Limb (tissue), 2 donors: Measurements from ENCODE around the gene OLR1.
"Not testable (repeated sequence)": the region's sequence is repeated elsewhere in the genome, so short reads cannot be mapped to it uniquely, and the experiment has no call there.

ENCODE experiments used
- DNase-seq, 2 donors: peaks; one replicate each; pipeline ENCODE4 v3.0.0-alpha.2; 2016; ENCODE audit errors: extremely low spot score in 2 of 2

Gene OLR1

DNA sequence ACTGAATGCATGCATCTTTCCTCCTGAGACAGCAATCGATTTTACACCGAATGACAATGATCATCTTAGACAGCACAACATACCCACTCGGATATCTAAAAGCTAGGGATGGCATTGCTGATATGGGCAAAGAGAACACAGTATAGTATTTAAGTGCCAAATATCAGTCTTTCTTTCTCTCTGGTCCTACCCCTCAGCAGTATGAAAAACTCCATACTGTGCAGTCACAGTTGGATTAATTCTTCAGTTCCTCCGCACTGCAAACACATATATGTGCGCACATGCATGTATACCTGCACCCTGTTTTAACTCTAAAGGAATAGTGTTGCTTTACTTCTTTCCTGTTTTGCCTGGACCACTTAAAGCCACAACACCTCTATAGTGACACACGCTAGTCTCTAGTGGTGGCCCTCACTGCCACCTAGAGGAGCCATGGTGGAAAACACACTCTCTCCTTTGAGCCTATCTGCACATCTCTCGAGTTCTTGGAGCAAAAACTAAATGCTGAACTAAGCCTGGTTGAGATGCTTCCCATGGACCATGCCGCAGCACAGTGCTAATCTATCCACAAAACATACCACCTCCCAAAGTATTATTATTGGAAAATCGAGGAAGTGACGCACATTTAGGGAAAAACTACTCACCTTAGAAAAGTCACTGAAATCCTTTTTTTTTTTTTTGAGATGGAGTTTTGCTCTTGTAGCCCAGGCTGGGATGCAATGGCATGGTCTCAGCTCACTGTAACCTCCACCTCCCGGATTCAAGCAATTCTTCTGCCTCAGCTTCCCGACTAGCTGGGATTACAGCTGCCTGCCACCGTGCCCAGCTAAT, 18.8 kb upstream of the OLR1 start:
- DNase-seq: peak; percentile 53 to 56

DNA sequence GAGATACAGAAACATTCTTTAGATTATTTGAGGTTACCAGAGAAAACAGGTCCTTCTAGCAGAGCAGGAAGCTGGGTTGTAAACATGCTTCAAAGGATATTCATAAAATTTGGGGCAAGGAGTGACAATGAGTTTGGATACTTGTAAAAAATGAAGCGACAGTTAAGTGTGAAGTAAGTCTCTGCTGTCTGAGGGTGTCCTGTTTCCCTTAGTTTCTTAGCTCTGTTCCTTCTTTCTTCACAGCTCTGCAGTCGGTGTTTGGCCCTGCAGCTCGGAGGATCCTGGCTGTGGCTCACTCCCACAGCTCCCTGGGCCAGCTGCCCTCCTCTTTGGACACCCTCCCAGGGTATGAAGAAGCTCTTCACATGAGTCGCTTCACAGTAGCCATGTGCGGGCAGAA, 17.7 kb upstream of the OLR1 start:
- no peak for DNase-seq

DNA sequence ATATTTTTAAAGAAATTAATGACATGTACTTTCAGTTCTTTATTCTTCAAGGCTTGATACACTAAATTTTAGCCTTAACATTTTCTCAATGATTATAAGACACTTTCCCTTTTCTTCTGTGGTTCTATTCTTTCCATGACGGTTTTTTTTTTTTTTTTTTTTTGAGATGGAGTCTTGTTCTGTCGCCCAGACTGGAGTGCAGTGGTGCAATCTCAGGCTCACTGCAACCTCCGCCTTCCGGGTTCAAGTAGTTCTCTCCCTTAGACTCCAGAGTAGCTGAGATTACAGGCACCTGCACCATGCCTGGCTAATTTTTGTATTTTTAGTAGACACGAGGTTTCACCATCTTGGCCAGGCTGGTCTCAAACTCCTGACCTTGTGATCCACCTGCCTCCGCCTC, 15.0 kb upstream of the OLR1 start:
- not testable (repeated sequence) for DNase-seq

DNA sequence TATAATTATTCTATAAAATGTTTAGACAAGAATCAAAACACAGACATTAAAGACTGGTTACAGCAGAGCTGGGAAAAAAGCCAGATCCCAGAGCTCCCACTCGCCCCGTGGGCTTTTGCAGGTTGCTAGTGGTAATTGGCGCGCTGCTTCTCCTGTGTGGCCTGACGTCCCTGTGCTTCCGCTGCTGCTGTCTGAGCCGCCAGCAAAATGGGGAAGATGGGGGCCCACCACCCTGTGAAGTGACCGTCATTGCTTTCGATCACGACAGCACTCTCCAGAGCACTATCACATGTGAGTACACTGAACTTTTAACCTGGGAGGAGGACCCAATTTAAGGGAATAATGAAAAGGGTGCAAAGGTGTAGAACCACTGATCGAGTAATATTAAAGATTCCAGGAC, 14.4 kb upstream of the OLR1 start:
- no peak for DNase-seq

DNA sequence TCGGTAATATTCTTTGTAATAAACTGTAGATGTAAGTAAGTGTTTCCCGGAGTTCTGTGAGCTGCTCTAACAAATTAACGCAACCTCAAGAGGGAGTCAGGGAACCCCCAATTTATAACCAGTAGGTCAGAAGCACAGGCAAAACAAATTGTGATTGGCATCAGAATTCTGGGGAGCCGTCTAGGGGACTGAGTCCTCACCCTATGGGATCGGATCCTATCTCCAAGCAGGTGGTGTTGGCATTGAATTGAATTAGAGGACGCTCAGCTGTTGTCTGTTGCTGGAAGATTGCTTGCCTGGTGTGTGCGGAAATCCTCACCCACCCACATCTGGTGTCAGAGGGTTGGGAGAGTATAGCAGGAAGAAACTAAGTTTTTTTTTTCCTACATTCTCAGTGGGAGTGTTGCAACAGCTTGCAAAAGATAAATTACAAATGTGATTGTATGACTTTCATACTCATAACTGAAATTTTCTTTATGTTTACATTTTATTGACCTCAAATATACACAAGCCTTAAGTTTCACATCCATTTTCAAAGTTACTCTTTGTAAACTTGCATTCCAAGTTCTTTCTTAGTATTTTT, 12.4 kb upstream of the OLR1 start:
- no peak for DNase-seq

DNA sequence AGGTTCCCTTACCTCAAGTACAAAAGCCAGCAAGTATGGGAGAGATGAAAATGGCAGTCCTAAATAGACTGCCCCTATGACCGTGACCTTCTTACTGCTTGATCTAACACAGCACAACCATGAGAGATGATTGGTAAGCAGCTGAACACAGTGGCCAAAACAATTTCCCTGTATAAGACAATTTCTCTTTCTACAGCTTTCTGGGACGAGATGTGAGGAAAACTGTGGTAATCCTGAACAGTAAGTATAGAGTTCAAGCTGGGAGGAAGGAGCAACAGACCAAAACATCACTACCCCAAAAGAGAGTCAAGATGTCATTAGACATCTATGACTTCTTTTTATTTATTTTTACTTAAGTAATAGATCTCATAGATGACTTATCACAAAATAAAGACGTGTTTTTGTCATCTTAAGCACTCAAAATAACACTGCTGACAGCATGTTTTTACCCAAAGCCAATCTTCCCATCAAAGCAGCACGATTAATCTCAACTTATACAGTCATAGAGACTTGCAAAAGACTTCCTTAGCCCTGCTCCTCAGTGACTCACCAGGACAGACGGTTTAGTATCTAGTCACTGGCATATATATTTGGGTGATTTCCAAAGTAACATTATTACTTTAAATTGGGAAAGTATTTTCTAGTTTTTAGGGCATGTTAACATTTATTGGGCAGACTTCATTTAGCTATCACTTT, 10.6 kb upstream of the OLR1 start:
- DNase-seq: no peak

DNA sequence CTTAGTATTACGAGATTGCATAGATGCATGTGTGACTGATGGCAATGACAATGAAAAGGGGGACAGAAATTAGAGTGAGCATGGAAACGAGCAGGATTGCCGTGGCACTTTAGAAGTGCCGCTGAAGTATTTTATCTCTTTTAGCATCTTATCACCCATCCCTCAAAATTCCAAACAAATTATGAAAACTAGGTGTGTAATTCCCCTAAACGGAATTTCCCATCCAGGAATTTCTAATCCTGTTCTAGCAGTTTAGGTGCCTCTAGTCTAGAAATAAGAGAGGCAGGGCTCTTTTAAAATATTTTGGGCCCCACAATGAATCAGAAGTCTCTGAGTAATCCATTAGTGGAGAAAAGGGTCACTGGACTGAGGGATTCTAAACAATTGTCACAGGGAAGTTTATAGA, 7.8 kb upstream of the OLR1 start:
- DNase-seq: no peak

DNA sequence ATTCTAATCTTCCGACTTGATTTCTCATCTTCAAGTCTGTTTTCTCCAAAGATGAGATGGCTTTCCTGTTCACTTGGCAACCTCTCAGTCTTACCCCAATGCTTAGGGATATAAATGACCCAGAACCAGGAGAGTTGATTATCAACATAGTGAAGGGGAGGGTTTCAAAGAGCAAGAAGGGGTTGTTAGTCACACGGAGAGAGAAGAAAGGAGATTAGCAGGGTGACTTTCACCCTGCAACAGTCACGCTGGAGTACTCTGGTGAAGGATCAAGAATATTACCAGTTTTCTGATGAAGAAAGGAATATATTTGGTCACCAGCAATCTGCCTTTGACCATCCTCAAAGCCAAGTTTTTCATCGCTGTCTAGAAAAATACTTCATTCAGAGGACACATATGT, 6.9 kb upstream of the OLR1 start, which contains the start of gene TMEM52B:
Gene TMEM52B (plus strand): TSS at position 212 of the 400 bp plus-strand sequence. CDS start 543 bp downstream, outside the sequence.
- DNase-seq: no peak

DNA sequence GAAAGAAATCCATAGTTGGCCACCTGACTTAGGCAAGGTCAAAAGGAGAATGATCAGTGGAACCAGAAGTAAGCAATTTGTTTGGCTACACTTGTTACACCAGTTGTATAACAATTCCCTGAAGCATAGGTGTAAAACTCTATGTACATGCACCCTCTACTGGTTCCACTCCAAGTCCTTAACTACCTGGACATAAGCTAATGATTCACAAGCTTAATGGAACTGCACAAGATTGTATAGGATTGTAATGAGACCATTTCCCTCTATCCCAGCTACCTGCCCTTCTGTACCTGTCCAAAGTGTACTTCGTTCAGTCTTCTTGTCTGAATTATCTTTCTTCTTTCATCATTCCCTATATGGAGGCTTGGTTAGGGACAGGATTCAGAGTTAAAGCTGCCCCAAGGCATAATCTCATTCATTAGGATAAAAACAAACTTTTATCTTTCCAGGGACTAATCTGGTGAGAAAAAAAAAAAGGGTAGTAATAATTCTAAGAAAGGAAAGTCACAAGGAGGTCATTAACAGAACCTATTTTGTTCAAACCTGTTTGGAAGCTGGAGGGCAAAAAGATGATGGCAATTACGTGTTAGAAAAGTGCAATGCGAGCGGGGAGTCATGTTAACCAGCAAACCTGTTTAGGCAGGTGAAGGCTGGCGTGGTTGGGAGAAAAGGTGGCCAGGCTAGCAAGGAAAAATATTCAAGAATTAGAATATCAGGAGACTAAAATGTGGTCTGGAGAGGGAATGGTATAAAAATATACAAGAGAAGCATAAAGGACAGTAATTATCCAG, 4.1 kb upstream of the OLR1 start:
- no peak for DNase-seq

DNA sequence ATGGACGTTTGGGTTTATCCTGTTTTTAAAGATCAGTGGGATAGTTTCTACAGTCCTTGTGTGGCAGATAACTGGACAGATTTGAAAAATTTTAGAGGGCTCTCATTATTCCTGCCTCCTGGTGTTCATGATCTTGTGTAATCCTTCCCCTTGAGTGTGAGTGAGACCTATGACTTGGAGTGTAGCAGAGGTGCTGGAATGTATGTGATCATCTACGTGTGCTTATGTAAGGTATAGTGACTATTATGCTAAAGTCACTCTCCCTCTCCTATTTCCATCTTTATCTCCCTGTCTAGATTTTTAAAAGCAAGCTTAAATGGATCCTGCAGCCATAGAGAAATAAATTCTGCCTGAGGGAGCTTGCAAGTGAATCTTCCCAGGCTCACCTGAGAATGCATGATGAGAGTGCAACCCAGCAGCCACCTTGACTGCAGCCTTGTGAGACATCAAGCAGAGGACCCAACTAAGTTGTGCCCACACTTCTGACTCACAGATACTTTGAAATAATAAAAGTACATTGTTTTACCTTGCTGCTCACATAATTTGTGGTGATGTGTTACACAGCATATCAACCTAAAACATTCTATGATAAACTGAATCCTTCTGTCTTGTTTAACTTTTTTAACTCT, 3.2 kb upstream of the OLR1 start:
- no peak for DNase-seq

DNA sequence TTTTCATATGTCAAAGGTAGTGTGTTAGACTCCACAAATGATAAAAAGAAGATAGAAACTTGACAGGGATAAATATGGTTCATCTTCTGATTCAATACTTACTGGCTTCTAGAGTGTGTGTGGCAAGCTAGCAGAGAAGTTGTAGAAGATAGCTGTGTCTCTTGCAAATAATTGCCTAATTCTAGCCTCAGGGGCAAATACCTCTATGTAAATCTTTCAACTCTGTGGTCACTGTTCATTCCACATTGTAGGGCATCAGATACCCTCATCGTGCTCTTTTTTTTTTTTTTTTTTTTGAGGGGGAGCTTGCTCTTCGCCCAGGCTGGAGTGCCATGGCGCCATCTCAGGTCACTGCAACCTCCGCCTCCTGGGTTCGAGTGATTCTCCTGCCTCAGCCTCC, 1.7 kb downstream of the OLR1 start:
- DNase-seq: no peak

DNA sequence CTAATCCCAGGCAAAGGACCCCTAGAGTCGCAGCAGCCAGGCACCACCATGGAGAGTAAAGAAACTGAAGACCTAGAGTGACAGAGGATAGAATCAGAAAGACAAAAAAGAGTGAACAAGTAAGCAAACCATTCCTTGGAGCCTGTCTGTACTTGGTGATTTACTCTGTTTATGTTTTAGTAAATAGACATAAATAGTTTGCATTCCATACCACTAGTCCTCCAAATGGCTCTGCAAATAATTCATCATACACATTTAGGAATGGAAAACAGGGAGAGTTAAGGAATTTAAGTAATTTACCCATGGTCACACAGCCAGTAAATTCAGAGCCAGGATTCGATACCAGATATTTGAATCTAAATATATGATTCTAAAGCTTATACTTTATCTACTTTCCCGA, 2.8 kb downstream of the OLR1 start:
- no peak for DNase-seq

DNA sequence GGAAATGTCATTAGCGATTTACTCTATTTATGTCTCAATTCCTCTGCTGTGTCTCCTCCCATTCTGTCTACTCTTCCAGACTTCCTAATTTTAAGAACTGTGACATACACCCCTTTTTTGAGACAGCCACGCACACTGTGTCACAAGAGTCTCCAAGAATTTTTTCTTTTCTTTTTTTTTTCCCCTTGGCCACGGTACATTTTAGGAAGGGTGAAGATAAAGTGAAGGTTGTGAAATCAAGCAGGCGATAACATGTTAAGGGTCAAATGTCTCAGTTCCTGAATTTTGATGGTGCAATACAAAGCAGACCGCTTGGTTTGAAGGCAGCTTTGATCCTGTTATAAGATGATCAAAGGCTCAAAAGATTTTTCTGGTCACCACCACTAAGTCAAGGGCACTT, 4.3 kb downstream of the OLR1 start:
- DNase-seq: no peak

DNA sequence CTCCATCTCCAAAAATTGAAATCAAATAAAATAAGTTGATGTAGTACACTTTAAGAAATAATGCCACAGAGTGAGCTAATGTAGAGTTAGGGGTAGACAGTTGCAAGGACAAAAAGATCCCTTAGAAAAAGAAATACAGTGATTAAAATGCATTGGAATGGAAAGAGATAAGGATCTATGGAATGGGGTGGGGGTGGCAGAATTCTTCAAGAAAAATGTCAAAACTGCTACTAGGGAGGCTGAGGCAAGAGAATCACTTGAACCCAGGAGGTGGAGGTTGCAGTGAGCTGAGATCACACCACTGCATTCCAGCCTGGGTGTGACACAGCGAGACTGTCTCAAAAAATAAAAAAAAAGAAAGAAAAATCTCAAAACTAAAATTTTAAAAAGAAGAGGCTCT, 6.5 kb downstream of the OLR1 start:
- DNase-seq: no peak

DNA sequence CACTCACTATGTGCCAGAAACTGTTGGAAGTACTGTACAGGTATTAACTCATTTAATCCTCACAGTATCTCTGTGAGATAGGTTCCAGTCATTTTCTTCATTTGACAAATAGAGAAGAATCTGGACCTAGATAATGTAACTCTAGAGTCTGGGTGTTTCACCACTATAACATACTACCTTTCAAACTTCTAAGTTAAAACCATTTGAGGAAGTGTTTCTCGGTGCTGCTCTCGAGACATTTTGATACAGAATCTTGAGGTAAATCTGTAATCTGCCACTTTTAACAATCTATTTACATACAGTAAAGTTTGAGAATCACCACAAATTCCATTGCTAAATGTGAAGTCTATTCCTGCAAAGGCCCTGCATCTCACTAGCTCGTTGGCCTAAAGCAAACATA, 8.8 kb downstream of the OLR1 start:
- no peak for DNase-seq

DNA sequence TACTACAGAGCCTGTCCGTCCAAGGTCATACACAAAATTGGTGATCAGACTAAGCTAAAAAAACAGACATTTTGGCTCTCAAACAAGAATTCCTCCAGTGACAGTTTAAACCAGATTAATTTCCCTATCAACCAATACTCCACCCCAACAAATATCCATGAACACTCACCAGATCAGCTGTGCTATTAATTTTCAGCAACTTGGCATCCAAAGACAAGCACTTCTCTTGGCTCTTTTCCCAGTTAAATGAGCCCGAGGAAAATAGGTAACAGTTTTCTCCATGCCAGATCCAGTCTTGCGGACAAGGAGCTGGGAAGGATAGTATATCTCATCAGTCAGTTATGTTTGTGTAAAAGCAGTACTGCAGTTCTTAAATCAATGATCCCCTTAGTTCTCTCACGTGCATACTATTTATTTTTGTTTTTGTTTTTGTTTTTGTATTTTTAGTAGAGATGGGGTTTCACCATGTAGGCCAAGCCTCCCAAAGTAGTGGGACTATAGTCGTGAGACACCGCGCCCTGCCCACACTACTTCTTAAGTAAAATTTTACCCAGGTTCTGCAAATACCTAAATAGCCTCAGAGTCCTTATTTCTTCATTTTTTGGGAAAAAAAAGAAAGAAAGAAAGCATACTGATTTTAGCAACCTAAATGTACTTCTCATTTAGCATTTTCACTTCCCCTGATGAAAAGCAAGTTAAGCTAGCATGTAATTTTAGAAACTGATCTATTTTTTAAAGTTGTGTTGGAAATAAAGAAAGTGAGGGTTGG, 11.1 kb downstream of the OLR1 start:
- DNase-seq: no peak

DNA sequence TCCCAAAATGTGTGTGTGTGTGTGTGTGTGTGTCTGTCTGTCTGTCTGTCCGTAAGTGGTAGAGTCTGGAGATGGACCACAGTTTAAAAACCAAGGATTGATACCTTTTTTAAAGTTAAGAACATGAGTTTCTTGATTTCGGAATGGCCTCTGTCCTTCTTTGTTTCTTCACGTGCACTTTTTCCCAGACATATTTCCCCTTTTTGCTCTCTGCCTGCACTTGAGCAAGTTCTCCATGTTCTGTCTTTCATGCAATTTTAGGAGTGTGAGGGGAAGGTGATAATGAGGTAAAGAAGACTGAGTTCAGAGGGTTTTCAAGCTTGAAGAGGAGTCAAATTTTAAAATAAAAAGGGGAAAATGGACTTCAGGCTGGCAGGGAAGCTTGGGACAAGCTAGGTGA, 12.7 kb downstream of the OLR1 start:
- DNase-seq: no peak

DNA sequence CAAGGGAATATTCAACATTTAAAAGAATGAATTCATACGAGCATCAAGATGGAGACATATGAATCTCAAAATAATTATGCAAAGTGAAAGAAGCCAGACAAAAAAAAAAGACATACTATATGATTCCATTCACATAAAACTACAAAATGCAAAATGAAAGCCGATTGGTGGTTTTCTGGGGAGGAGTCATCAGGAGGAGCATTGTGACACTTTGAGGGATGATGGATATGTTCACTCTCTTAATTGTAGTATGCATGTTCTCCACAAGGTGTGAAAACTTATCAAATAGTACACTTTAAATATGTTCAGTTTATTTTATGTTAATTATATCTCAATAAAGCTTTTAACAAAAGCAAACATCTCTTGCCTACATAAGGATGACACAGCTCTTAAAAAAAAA, 13.5 kb downstream of the OLR1 start:
- no peak for DNase-seq

DNA sequence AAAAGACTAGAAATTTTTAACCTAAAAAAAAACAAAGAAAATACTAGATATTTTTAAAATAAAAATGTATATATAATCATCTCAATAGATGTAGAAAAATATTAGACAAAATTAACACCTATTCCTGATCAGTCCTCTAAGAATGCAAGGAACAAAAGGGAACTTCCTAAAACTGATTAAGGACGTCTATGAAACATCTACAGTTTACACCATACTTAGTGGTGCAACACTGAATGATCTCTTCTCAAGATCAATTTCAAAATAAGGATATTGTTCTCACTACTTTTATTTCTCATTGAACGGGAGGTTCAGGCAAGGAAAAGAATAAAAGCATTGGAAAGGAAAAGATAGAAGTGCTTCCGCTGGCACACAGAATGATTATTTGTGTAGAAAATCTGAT, 16.0 kb downstream of the OLR1 start:
- no peak for DNase-seq

DNA sequence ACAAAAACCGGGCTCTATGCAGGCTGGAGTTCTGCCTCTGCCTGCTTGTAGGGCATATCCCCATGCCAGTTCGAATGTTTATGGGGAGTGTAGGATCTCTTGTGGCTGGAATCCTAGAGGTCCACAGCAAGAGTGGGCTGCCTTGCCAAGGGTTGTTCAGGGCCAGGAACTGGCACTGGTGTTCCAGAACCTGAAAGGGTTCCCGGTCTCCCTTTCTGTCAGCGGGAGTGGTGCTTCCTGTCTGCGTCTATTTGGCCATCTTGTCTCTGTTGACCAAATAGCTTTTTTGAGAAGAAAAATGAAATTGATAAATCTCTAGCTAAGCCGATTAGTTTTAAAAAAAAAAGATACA, 17.8 kb downstream of the OLR1 start:
- no peak for DNase-seq
